Right cardiac atrium (tissue), 5 donors: ENCODE data around the gene ZNF415. TPM values are rescaled to one million over a fixed set of nuclear protein-coding genes. Genes with fewer than 3 reads are reported as not detected.

Experiments used
- polyA plus RNA-seq: library from polyadenylated mRNA; stranded (reverse); fragments of 200-250 nt; gene quantifications from one replicate; pipeline ENCODE4 v1.2.3, GENCODE V29; 2013
- total RNA-seq, 4 donors: library from RNA; stranded (reverse); fragmentation: NEBNext Ultra II Directional; extraction: Animal tissue kit (Norgen Biotek cat#: 25700); gene quantifications; one replicate each; pipeline ENCODE4 v1.2.1, GENCODE V29; 2021
- donor health status: healthy with polysubstance abuse.
- donor health status: DM: no; HTN: yes; CAD: no.
- donor health status: DM: no; HTN: no; CAD: no.
- donor health status: DM: no; HTN: yes; CAD: no; lungs with severe emphysema.
- donor health status: DM: yes; HTN: yes; CAD: no.

Gene ZNF415
- total and polyA plus RNA-seq, 5 donors, result 20.4 to 26.8 (median 21.5) TPM

Other genes with a start within 250 kb of the ZNF415 start
- 10 to 100 TPM in 1 of 4 donors, 1 to 10 TPM in 3; 7.9 to 13.3 (median 9.4) TPM for gene ZNF320, start 235.3 kb downstream of the ZNF415 start, total RNA-seq
- 6.6 TPM for gene ZNF320, start 235.3 kb downstream of the ZNF415 start, polyA plus RNA-seq
- gene ZNF888, start 209.5 kb downstream of the ZNF415 start, total RNA-seq, result 1 to 10 TPM; 1.7 to 1.9 (median 1.8) TPM
- gene ZNF888, start 209.5 kb downstream of the ZNF415 start, polyA plus RNA-seq, result 1.00 TPM
- gene ZNF816, start 170.0 kb downstream of the ZNF415 start, total RNA-seq, result 1 to 10 TPM; 4.1 to 8.3 (median 5.8) TPM
- 3.0 TPM for gene ZNF816, start 170.0 kb downstream of the ZNF415 start, polyA plus RNA-seq
- not detected for gene ERVV-1, start 119.0 kb downstream of the ZNF415 start, total RNA-seq
- not detected for gene ERVV-1, start 119.0 kb downstream of the ZNF415 start, polyA plus RNA-seq
- not detected for gene ERVV-2, start 88.2 kb downstream of the ZNF415 start, total RNA-seq
- gene ERVV-2, start 88.2 kb downstream of the ZNF415 start, polyA plus RNA-seq, result not detected
- gene ZNF160, start 29.5 kb downstream of the ZNF415 start, total RNA-seq, result 10 to 100 TPM; 15.9 to 23.1 (median 18.1) TPM
- gene ZNF160, start 29.5 kb downstream of the ZNF415 start, polyA plus RNA-seq, result 17.7 TPM
- 1 to 10 TPM; 6.3 to 7.9 (median 7.3) TPM for gene ZNF347, start 26.1 kb upstream of the ZNF415 start, total RNA-seq
- gene ZNF347, start 26.1 kb upstream of the ZNF415 start, polyA plus RNA-seq, result 3.1 TPM
- 1 to 10 TPM; 1.2 to 2.0 (median 1.5) TPM for gene ZNF665, start 60.4 kb upstream of the ZNF415 start, total RNA-seq
- 1.4 TPM for gene ZNF665, start 60.4 kb upstream of the ZNF415 start, polyA plus RNA-seq
- 10 to 100 TPM; 18.7 to 27.9 (median 25.7) TPM for gene ZNF677, start 122.0 kb upstream of the ZNF415 start, total RNA-seq
- gene ZNF677, start 122.0 kb upstream of the ZNF415 start, polyA plus RNA-seq, result 18.8 TPM
- gene VN1R2, start 125.4 kb upstream of the ZNF415 start, total RNA-seq, result not detected
- gene VN1R2, start 125.4 kb upstream of the ZNF415 start, polyA plus RNA-seq, result not detected
- gene VN1R4, start 134.8 kb upstream of the ZNF415 start, total RNA-seq, result not detected
- gene VN1R4, start 134.8 kb upstream of the ZNF415 start, polyA plus RNA-seq, result not detected
- 1 to 10 TPM; 3.7 to 4.8 (median 4.4) TPM for gene ZNF845, start 200.8 kb upstream of the ZNF415 start, total RNA-seq
- gene ZNF845, start 200.8 kb upstream of the ZNF415 start, polyA plus RNA-seq, result 2.0 TPM
- 1 to 10 TPM; 5.4 to 9.3 (median 7.1) TPM for gene ZNF525, start 232.8 kb upstream of the ZNF415 start, total RNA-seq
- gene ZNF525, start 232.8 kb upstream of the ZNF415 start, polyA plus RNA-seq, result 2.1 TPM